RWPE2 (cell line): ENCODE results near the gene WDR19.
"Not testable (repeated sequence)": the region's sequence is repeated elsewhere in the genome, so short reads cannot be mapped to it uniquely, and the experiment has no call there.

Experiments
- ATAC-seq: fragments of 200-7000 bp; cut with Tn5 transposase; 3 replicates; pipeline ENCODE4 v1.9.1; 2021; ENCODE audit warnings: low read depth
- DNase-seq: peaks from one replicate; pipeline ENCODE4 v3.0.0-alpha.2; 2020; ENCODE audit warnings: low spot score
- H3K27ac ChIP-seq: fragments of 450-650 bp; 2 replicates; pipeline ENCODE4 v1.5.1; 2017; ENCODE audit warnings: mild to moderate bottlenecking; ENCODE audit not compliant: poor library complexity, severe bottlenecking
- H3K27me3 ChIP-seq: fragments of 250-450 bp; sonication (Bioruptor Pico); 2 replicates; pipeline ENCODE4 v1.5.1; 2021; ENCODE audit warnings: mild to moderate bottlenecking, moderate library complexity; ENCODE audit not compliant: insufficient read depth, poor library complexity, severe bottlenecking
- H3K36me3 ChIP-seq: fragments of 250-450 bp; sonication (Bioruptor Pico); 2 replicates; pipeline ENCODE4 v1.5.1; 2020; ENCODE audit warnings: low read depth, mild to moderate bottlenecking, moderate library complexity
- H3K4me1 ChIP-seq: fragments of 250-450 bp; sonication (Bioruptor Pico); 2 replicates; pipeline ENCODE4 v1.5.1; 2021; ENCODE audit warnings: mild to moderate bottlenecking, moderate library complexity; ENCODE audit not compliant: insufficient read depth, poor library complexity, severe bottlenecking
- H3K4me3 ChIP-seq: fragments of 250-450 bp; sonication (Bioruptor Pico); 2 replicates; pipeline ENCODE4 v1.5.1; 2021; ENCODE audit warnings: mild to moderate bottlenecking, moderate library complexity; ENCODE audit not compliant: severe bottlenecking
- H3K9me3 ChIP-seq: fragments of 250-450 bp; sonication (Bioruptor Pico); 2 replicates; pipeline ENCODE4 v1.5.1; 2021; ENCODE audit warnings: mild to moderate bottlenecking, moderate library complexity; ENCODE audit not compliant: severe bottlenecking
- CTCF ChIP-seq: fragments of 450-650 bp; IDR thresholded peaks from one replicate; pipeline ENCODE4 v1.5.1; 2017; ENCODE audit warnings: mild to moderate bottlenecking, moderate library complexity; ENCODE audit not compliant: poor library complexity, severe bottlenecking

The WDR19 gene

GRCh38 chr4:39181905-39182638 lies at the start of gene WDR19:
Gene WDR19, plus strand, starts transcription at chr4:39182529. Its CDS starts 29 bp downstream, at chr4:39182558.
- Histone ChIP-seq H3K27ac (no peak within 1 kb of the TSS), H3K4me1 (peaks cover 3% of the 10 kb centered on the region), H3K9me3 (no peaks in the 10 kb centered on the region), H3K36me3 (peaks cover 4% of the 10 kb centered on the region; the same call in 1 of the 2 replicates), H3K27me3 (no peaks in the 10 kb centered on the region), H3K4me3 (peak within 1 kb of the TSS; percentile 70)
- peak; percentile 62 for TF ChIP-seq CTCF
- peak; percentile 99 for DNase-seq
- peak; percentile 99 for ATAC-seq

DNA sequence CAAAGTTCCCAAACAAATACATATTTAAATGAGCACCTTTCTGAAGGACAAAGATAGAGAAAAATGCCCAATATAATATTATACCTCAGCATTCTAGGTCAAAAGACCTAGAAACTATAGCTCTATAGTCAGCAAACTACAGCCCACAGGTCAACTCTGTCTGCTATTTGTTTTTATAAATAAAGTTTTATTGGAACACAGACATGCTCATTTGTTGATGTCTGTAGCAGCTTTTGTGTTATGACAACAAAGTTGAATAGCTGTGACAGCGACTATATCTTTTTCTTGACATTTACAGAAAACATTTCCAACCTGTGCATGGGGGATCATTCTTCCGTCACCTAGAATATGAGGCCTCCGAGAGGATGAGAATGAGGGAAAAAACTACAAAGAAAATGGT lies 48.7 kb upstream of the WDR19 start:
- DNase-seq (no peak), ATAC-seq (no peak)
- no peaks in the 10 kb centered on the region for H3K27me3 ChIP-seq
- no peaks in the 10 kb centered on the region for H3K9me3 ChIP-seq
- H3K36me3 ChIP-seq = no peaks in the 10 kb centered on the region
- H3K4me3 ChIP-seq = no peak overlapping the region
- TF ChIP-seq CTCF = no peak
- no peaks in the 10 kb centered on the region for H3K4me1 ChIP-seq
- H3K27ac ChIP-seq = no peak overlapping the region

DNA sequence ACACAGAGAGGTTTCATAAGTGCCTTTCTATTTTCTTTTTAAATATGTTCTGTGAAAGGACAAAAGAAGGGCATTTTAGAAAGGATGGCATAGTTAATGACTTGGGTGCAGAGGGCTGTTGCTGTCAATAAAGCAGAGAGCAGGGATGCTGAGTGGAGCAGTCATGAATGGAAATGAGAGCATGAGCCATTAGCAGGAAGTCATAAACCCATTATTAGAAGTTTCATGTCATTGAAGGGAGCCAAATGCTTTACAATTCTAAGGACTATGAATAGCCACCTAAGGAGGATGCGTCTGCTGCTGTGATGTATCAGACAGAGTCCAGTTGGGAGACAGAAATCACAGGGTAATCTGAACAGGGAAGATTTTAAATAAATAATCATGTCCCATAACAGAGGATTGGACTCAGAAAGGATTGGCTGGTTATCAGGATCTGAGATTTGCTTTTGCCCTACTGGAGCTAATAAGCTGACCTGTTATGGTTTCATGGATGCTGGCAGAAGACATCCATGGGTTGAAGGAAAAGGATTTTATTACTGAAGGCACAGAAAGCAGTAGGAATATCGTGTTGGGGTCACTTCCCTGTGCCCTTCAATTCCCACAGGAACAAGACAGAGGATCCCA lies 47.5 kb upstream of the WDR19 start:
- no peak for DNase-seq
- Histone ChIP-seq H3K9me3 (no peaks in the 10 kb centered on the region), H3K27ac (no peak overlapping the region), H3K4me1 (no peaks in the 10 kb centered on the region), H3K4me3 (no peak overlapping the region), H3K27me3 (no peaks in the 10 kb centered on the region), H3K36me3 (no peaks in the 10 kb centered on the region)
- no peak; the same call in 2 of the 3 replicates for ATAC-seq
- TF ChIP-seq CTCF = no peak

GRCh38 chr4:39138227-39138626 lies 44.1 kb upstream of the WDR19 start:
- ATAC-seq, H3K4me3 ChIP-seq, H3K36me3 ChIP-seq: not testable (repeated sequence)

GRCh38 chr4:39146211-39146610 lies 36.1 kb upstream of the WDR19 start:
- H3K4me1 ChIP-seq = peaks cover 3% of the 10 kb centered on the region
- H3K36me3 ChIP-seq = no peaks in the 10 kb centered on the region
- no peaks in the 10 kb centered on the region for H3K27me3 ChIP-seq
- no peak overlapping the region for H3K4me3 ChIP-seq
- TF ChIP-seq CTCF = no peak
- H3K27ac ChIP-seq = no peak overlapping the region
- no peaks in the 10 kb centered on the region for H3K9me3 ChIP-seq
- ATAC-seq (no peak), DNase-seq (no peak)

More at GRCh38 chr4:39138227-39138626, 44.1 kb upstream of the WDR19 start:
- DNase-seq, H3K9me3 ChIP-seq, H3K27me3 ChIP-seq, H3K27ac ChIP-seq, H3K4me1 ChIP-seq: not testable (repeated sequence)
